CD14-positive monocyte (primary cell): ENCODE measurements around the gene SASH3. TPM values are rescaled to one million over a fixed set of nuclear protein-coding genes. Genes with fewer than 3 reads are reported as not detected.

Experiments
- DNase-seq, 3 donors: peaks; one replicate each; pipeline ENCODE4 v3.0.0-alpha.2; 2011 to 2022
- H2AFZ ChIP-seq: 2 replicates; pipeline ENCODE4 v1.6.0; 2012; ENCODE audit warnings: mild to moderate bottlenecking, low read depth, low read length, inconsistent platforms; ENCODE audit not compliant: insufficient read depth, poor library complexity, severe bottlenecking
- H3K27ac ChIP-seq, 2 donors: 1 replicate in 1 of 2; 2 replicates in 1 of 2; pipeline ENCODE4 v1.5.1; 2012 to 2013; ENCODE audit warnings: low read length in 2 of 2, control low read depth in 1 of 2, inconsistent platforms in 1 of 2, low read depth in 1 of 2, mild to moderate bottlenecking in 1 of 2
- H3K27me3 ChIP-seq, 2 donors: one replicate each; pipeline versions ENCODE4 v1.6.0 to v1.6.1; 2011 to 2013; ENCODE audit warnings: low read length in 2 of 2; ENCODE audit not compliant: control insufficient read depth in 2 of 2, insufficient read depth in 2 of 2
- H3K36me3 ChIP-seq, 2 donors: replicated peaks in 1 of 2; 1 replicate in 1 of 2; 2 replicates in 1 of 2; pipeline versions ENCODE4 v1.5.1 to v1.6.1; 2012 to 2013; ENCODE audit warnings: low read length in 2 of 2, control low read depth in 1 of 2, inconsistent platforms in 1 of 2, mild to moderate bottlenecking in 1 of 2; ENCODE audit not compliant: insufficient read depth in 2 of 2, control insufficient read depth in 1 of 2
- H3K4me1 ChIP-seq, 2 donors: 1 replicate in 1 of 2; 2 replicates in 1 of 2; pipeline versions ENCODE4 v1.5.1 to v1.6.1; 2012 to 2013; ENCODE audit warnings: low read length in 2 of 2, control low read depth in 1 of 2, inconsistent platforms in 1 of 2, mild to moderate bottlenecking in 1 of 2, moderate library complexity in 1 of 2; ENCODE audit not compliant: insufficient read depth in 2 of 2, control insufficient read depth in 1 of 2
- H3K4me2 ChIP-seq: replicated peaks from 2 replicates; pipeline ENCODE3; 2012; ENCODE audit warnings: low read length, moderate library complexity, mild to moderate bottlenecking; ENCODE audit not compliant: poor library complexity, severe bottlenecking; ENCODE audit errors: extremely low read depth
- H3K4me3 ChIP-seq, 3 experiments: fragments of 200-600 bp in 1 of 3; sonication (generic) in 1 of 3; replicated peaks in 1 of 3; 1 replicate in 2 of 3; 2 replicates in 1 of 3; pipeline ENCODE4 v1.5.1; 2011 to 2013; ENCODE audit warnings: low read length in 3 of 3, mild to moderate bottlenecking in 3 of 3, control low read depth in 2 of 3, low read depth in 2 of 3, inconsistent platforms in 1 of 3, moderate library complexity in 1 of 3
- H3K79me2 ChIP-seq: 2 replicates; pipeline ENCODE4 v1.6.0; 2012; ENCODE audit warnings: mild to moderate bottlenecking, control low read depth, inconsistent platforms, low read length, moderate library complexity; ENCODE audit not compliant: insufficient read depth
- H3K9ac ChIP-seq: 2 replicates; pipeline ENCODE4 v1.6.0; 2017; ENCODE audit warnings: low read length, mild to moderate bottlenecking; ENCODE audit not compliant: insufficient read depth, poor library complexity, severe bottlenecking
- H3K9me3 ChIP-seq, 2 donors: replicated peaks in 1 of 2; 1 replicate in 1 of 2; 2 replicates in 1 of 2; pipeline versions ENCODE4 v1.5.1 to v1.6.1; 2012 to 2013; ENCODE audit warnings: low read length in 2 of 2, control low read depth in 1 of 2; ENCODE audit not compliant: control insufficient read depth in 1 of 2, insufficient read depth in 1 of 2
- H4K20me1 ChIP-seq: 2 replicates; pipeline ENCODE4 v1.6.0; 2012; ENCODE audit warnings: mild to moderate bottlenecking, low read length, control low read depth, moderate library complexity; ENCODE audit not compliant: insufficient read depth
- H3K27ac Mint-ChIP-seq, 7 donors: one replicate each; pipeline ENCODE4 v1.8.0; 2020; ENCODE audit warnings: mild to moderate bottlenecking in 7 of 7, mixed read lengths in 7 of 7, moderate library complexity in 6 of 7, inconsistent platforms in 2 of 7
- H3K27me3 Mint-ChIP-seq, 3 donors: one replicate each; pipeline ENCODE4 v1.8.0; 2021 to 2022; ENCODE audit warnings: low read depth in 3 of 3, mild to moderate bottlenecking in 3 of 3, mixed read lengths in 3 of 3, moderate library complexity in 3 of 3, inconsistent platforms in 1 of 3
- H3K36me3 Mint-ChIP-seq, 2 donors: one replicate each; pipeline ENCODE4 v1.8.0; 2020; ENCODE audit warnings: mixed read lengths in 2 of 2, inconsistent platforms in 1 of 2, mild to moderate bottlenecking in 1 of 2
- H3K4me1 Mint-ChIP-seq: one replicate; pipeline ENCODE4 v1.8.0; 2020; ENCODE audit warnings: mild to moderate bottlenecking, mixed read lengths
- H3K4me3 Mint-ChIP-seq, 2 donors: one replicate each; pipeline ENCODE4 v1.8.0; 2020; ENCODE audit warnings: mild to moderate bottlenecking in 2 of 2, mixed read lengths in 2 of 2, moderate library complexity in 1 of 2
- H3K9me3 Mint-ChIP-seq, 7 donors: one replicate each; pipeline ENCODE4 v1.8.0; 2020 to 2022; ENCODE audit warnings: mixed read lengths in 7 of 7, mild to moderate bottlenecking in 6 of 7, moderate library complexity in 6 of 7, inconsistent platforms in 2 of 7
- WGBS: methylation state at CpG from one replicate; pipeline ENCODE4 v1.1.5; 2013; ENCODE audit warnings: missing lambda C conversion rate; ENCODE audit not compliant: insufficient coverage; 5-methylcytosine and 5-hydroxymethylcytosine counted together
- intact Hi-C, 2 donors: fragments of 100-400 bp; cut with micrococcal nuclease; formaldehyde crosslinking; loops; one replicate each; pipeline versions ENCODE4 v1.15.0 to v1.15.1; 2023
- polyA plus RNA-seq, 3 donors: library from polyadenylated mRNA; depleted of rRNA in 1 of 3; unstranded in 2 of 3; stranded (reverse) in 1 of 3; fragments of 300-500 nt in 2 of 3; fragments of >200 nt in 1 of 3; fragmentation: Illumina TruSeq in 2 of 3; gene quantifications; 1 replicate in 2 of 3; 2 replicates in 1 of 3; pipeline ENCODE4 v1.2.3, GENCODE V29; 2012 to 2021
- TF ChIP-seq, protein P1 (sequence below): fragments of 200-600 bp; IDR thresholded peaks from one replicate; pipeline ENCODE4 v1.8.0; 2022; ENCODE audit warnings: antibody characterized with exemption, mild to moderate bottlenecking

The SASH3 gene
- polyA plus RNA-seq, 3 donors: 127 to 272 (median 179) TPM

DNA sequence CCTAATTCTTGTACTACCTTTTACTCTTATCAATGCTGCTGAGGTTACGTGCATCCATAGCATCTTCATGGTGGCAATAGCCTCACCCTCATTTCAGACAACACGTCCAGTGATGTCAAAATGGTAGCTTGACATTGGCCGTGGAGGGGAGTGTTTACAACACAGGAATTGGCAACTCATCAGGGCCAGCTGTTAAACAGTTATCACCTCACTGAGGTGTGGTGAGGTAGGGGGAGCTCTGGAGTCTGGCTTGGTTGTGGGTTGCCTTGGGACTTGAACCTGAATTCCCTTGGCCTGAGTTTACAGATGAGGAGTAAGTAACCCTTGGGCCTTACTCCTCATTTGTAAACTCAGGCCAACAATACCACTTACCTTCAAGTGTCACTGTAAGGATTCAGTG lies 10.4 kb downstream of the SASH3 start:
- Histone ChIP-seq H3K4me1 (peaks cover 17 to 24% of the 10 kb centered on the region in 2 donors), H3K79me2 (peaks cover 52% of the 10 kb centered on the region), H3K9me3 (no peaks in the 10 kb centered on the region), H3K4me3 (no peak overlapping the region), H4K20me1 (peaks cover 95% of the 10 kb centered on the region), H3K27me3 (no peaks in the 10 kb centered on the region), H2AFZ (no peak overlapping the region), H3K4me2 (no peak overlapping the region), H3K36me3 (peaks cover 77 to 78% of the 10 kb centered on the region in 2 donors), H3K9ac (no peak overlapping the region), H3K27ac (no peak overlapping the region)
- peaks cover 34% of the 10 kb centered on the region for H3K4me1 Mint-ChIP-seq
- H3K27me3 Mint-ChIP-seq: peaks cover 0 to 2% (median 0%) of the 10 kb centered on the region in 3 donors
- no peaks in the 10 kb centered on the region for H3K9me3 Mint-ChIP-seq
- H3K27ac Mint-ChIP-seq: peak overlapping the region in 2 of 7 donors; percentile 48 to 76
- no peak overlapping the region for H3K4me3 Mint-ChIP-seq
- peaks cover 63 to 81% of the 10 kb centered on the region in 2 donors for H3K36me3 Mint-ChIP-seq
- TF ChIP-seq, protein P1, sequence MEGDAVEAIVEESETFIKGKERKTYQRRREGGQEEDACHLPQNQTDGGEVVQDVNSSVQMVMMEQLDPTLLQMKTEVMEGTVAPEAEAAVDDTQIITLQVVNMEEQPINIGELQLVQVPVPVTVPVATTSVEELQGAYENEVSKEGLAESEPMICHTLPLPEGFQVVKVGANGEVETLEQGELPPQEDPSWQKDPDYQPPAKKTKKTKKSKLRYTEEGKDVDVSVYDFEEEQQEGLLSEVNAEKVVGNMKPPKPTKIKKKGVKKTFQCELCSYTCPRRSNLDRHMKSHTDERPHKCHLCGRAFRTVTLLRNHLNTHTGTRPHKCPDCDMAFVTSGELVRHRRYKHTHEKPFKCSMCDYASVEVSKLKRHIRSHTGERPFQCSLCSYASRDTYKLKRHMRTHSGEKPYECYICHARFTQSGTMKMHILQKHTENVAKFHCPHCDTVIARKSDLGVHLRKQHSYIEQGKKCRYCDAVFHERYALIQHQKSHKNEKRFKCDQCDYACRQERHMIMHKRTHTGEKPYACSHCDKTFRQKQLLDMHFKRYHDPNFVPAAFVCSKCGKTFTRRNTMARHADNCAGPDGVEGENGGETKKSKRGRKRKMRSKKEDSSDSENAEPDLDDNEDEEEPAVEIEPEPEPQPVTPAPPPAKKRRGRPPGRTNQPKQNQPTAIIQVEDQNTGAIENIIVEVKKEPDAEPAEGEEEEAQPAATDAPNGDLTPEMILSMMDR: no peak
- no peak for DNase-seq
- intact Hi-C loops: no loop called here
- no CpG with 5 or more reads among the region's 3 CpGs for WGBS

DNA sequence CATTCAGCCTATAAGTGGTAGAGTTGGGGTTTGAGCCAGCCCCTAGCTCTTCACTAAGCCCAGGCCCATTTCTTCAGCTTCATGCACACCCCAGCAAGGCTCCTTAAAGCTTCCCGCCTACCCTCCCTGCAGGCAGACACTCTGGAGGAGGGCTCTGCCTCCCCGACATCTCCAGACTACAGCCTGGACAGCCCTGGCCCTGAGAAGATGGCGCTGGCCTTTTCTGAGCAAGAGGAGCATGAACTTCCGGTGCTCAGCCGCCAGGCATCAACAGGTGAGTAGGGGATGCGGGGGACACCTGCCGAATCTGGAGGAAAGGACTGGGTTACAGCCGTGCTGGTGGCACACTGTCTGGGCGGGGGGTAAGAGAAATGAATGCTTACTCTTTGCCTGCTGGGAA lies 11.1 kb downstream of the SASH3 start:
- H3K4me2 ChIP-seq: no peak overlapping the region
- Mint-ChIP-seq H3K4me3 (no peak overlapping the region), H3K27ac (peak overlapping the region in 4 of 7 donors; percentile 10 to 80 (median 47)), H3K27me3 (peaks cover 0 to 2% (median 0%) of the 10 kb centered on the region in 3 donors), H3K4me1 (peaks cover 34% of the 10 kb centered on the region), H3K36me3 (peaks cover 67 to 84% of the 10 kb centered on the region in 2 donors), H3K9me3 (no peaks in the 10 kb centered on the region)
- peaks cover 83 to 84% of the 10 kb centered on the region in 2 donors for H3K36me3 ChIP-seq
- H3K4me3 ChIP-seq: no peak overlapping the region
- H3K27me3 ChIP-seq: no peaks in the 10 kb centered on the region
- no peak overlapping the region for H2AFZ ChIP-seq
- intact Hi-C loops: no loop called here
- DNase-seq: no peak
- no peak overlapping the region for H3K9ac ChIP-seq
- H3K79me2 ChIP-seq: peaks cover 45% of the 10 kb centered on the region
- no peaks in the 10 kb centered on the region for H3K9me3 ChIP-seq
- no CpG with 5 or more reads among the region's 9 CpGs for WGBS
- H4K20me1 ChIP-seq: peaks cover 95% of the 10 kb centered on the region
- peaks cover 10 to 18% of the 10 kb centered on the region in 2 donors for H3K4me1 ChIP-seq
- TF ChIP-seq, protein P1: no peak
- H3K27ac ChIP-seq: no peak overlapping the region
